Neuron (in vitro differentiated cells): ENCODE results near the gene WFIKKN1.

Experiments
- H2AFZ ChIP-seq: one replicate; pipeline ENCODE4 v1.6.1; 2013; ENCODE audit warnings: low read depth, mild to moderate bottlenecking, inconsistent platforms, low read length, moderate library complexity
- H3K27me3 ChIP-seq: one replicate; pipeline ENCODE4 v1.6.1; 2013; ENCODE audit warnings: low read length; ENCODE audit not compliant: insufficient read depth
- H3K36me3 ChIP-seq: one replicate; pipeline ENCODE4 v1.6.1; 2013; ENCODE audit warnings: low read length; ENCODE audit not compliant: insufficient read depth
- H3K4me1 ChIP-seq: one replicate; pipeline ENCODE4 v1.6.1; 2013; ENCODE audit warnings: low read length; ENCODE audit not compliant: insufficient read depth
- H3K4me3 ChIP-seq: 2 replicates; pipeline ENCODE4 v1.5.1; 2013; ENCODE audit warnings: mild to moderate bottlenecking, low read length, moderate library complexity
- H3K9me3 ChIP-seq: one replicate; pipeline ENCODE4 v1.6.1; 2013; ENCODE audit warnings: low read length

The WFIKKN1 gene

DNA sequence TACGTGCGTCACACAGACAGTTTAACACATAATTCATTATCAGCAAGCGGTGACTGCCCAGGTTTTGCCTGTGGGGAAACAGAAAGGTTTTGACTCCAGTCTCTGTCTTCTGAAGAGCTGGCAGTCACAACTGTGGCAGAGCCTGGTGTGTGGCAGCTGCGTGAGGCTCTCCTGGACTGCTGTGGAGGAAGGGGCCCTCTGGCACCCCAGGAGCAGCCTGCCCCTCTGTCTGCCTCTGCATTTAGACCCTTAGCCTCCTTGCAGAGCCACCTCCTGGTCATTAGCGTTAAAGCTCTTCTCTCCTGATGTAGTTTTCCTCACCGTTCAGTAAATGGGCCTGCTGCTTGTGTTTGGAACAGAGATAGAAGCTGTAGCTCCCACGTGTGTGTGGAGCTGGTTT lies 30.0 kb upstream of the WFIKKN1 start:
- Histone ChIP-seq H3K4me1 (peaks cover 2% of the 10 kb centered on the region), H3K36me3 (peaks cover 11% of the 10 kb centered on the region), H2AFZ (no peak overlapping the region), H3K27me3 (no peaks in the 10 kb centered on the region), H3K4me3 (no peak overlapping the region), H3K9me3 (peaks cover 10% of the 10 kb centered on the region)

GRCh38 chr16:603933-604332 lies 26.9 kb upstream of the WFIKKN1 start:
- H3K36me3 ChIP-seq, result peaks cover 7% of the 10 kb centered on the region
- peaks cover 2% of the 10 kb centered on the region for H3K4me1 ChIP-seq
- no peak overlapping the region for H2AFZ ChIP-seq
- H3K4me3 ChIP-seq, result no peak overlapping the region
- H3K27me3 ChIP-seq, result no peaks in the 10 kb centered on the region
- peaks cover 17% of the 10 kb centered on the region for H3K9me3 ChIP-seq

- Histone ChIP-seq H3K4me1 (no peaks in the 10 kb centered on the region), H3K4me3 (no peak overlapping the region), H3K9me3 (peaks cover 23% of the 10 kb centered on the region), H2AFZ (no peak overlapping the region), H3K36me3 (peaks cover 3% of the 10 kb centered on the region), H3K27me3 (no peaks in the 10 kb centered on the region)
Measured at GRCh38 chr16:606656-607307, 24.0 kb upstream of the WFIKKN1 start.

GRCh38 chr16:608019-608418 lies 22.8 kb upstream of the WFIKKN1 start:
- Histone ChIP-seq H3K4me1 (no peaks in the 10 kb centered on the region), H3K36me3 (peaks cover 2% of the 10 kb centered on the region), H3K4me3 (no peak overlapping the region), H3K27me3 (no peaks in the 10 kb centered on the region), H3K9me3 (peaks cover 23% of the 10 kb centered on the region), H2AFZ (no peak overlapping the region)

- Histone ChIP-seq H3K36me3 (peaks cover 5% of the 10 kb centered on the region), H2AFZ (no peak overlapping the region), H3K4me1 (no peaks in the 10 kb centered on the region), H3K27me3 (no peaks in the 10 kb centered on the region), H3K9me3 (peaks cover 28% of the 10 kb centered on the region), H3K4me3 (no peak overlapping the region)
Measured at GRCh38 chr16:609316-609715, 21.5 kb upstream of the WFIKKN1 start.

DNA sequence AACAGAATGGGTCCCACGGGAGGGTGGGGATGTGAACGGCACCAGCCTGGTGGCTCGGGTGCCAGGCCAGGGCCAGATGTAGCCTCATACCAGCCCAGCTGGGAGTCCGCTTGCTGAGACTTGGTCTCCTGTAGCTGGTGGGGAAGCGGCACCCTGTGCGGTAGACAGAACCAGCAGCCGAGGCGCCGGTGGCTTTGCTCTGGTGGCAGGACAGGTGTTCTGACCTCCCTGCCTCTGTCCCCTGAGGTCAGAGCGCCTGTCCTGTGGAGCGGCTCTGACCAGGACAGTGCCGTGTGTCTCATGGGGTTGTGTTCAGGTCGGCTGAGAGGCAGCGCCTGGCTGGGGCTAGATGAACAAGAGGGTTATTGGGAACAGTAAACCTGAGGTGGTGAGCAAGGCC lies 20.8 kb upstream of the WFIKKN1 start:
- no peaks in the 10 kb centered on the region for H3K27me3 ChIP-seq

GRCh38 chr16:610513-611381 lies 20.0 kb upstream of the WFIKKN1 start:
- H3K4me3 ChIP-seq, result no peak overlapping the region
- peaks cover 24% of the 10 kb centered on the region for H3K9me3 ChIP-seq
- H3K4me1 ChIP-seq, result no peaks in the 10 kb centered on the region
- peaks cover 5% of the 10 kb centered on the region for H3K36me3 ChIP-seq
- no peaks in the 10 kb centered on the region for H3K27me3 ChIP-seq
- no peak overlapping the region for H2AFZ ChIP-seq

More for the DNA sequence above, 20.8 kb upstream of the WFIKKN1 start:
- peaks cover 5% of the 10 kb centered on the region for H3K36me3 ChIP-seq
- no peak overlapping the region for H3K4me3 ChIP-seq
- H3K9me3 ChIP-seq, result peaks cover 31% of the 10 kb centered on the region
- H3K4me1 ChIP-seq, result no peaks in the 10 kb centered on the region
- H2AFZ ChIP-seq, result no peak overlapping the region

DNA sequence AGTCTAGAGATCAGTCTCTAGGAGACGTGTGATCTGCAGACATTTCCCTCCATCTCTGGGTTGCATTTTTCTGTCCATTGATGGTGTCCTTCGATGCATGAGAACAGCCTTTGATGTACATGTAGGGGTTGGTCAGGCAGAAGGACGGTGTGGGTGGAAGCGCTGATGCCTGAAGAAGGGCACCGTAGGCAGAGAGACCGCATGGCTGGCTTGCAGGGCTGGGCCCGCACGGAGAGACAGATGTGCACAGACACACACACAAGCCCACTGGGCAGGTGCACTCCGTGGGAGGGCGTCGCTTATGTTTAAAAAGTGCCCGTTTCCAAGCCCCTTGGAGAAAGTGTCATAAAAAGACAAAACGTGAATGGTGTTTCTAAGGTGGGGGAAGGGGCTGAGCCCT lies 15.7 kb upstream of the WFIKKN1 start:
- Histone ChIP-seq H3K27me3 (no peaks in the 10 kb centered on the region), H3K36me3 (peaks cover 5% of the 10 kb centered on the region), H3K4me1 (no peaks in the 10 kb centered on the region), H2AFZ (no peak overlapping the region), H3K4me3 (no peak overlapping the region), H3K9me3 (peaks cover 15% of the 10 kb centered on the region)

DNA sequence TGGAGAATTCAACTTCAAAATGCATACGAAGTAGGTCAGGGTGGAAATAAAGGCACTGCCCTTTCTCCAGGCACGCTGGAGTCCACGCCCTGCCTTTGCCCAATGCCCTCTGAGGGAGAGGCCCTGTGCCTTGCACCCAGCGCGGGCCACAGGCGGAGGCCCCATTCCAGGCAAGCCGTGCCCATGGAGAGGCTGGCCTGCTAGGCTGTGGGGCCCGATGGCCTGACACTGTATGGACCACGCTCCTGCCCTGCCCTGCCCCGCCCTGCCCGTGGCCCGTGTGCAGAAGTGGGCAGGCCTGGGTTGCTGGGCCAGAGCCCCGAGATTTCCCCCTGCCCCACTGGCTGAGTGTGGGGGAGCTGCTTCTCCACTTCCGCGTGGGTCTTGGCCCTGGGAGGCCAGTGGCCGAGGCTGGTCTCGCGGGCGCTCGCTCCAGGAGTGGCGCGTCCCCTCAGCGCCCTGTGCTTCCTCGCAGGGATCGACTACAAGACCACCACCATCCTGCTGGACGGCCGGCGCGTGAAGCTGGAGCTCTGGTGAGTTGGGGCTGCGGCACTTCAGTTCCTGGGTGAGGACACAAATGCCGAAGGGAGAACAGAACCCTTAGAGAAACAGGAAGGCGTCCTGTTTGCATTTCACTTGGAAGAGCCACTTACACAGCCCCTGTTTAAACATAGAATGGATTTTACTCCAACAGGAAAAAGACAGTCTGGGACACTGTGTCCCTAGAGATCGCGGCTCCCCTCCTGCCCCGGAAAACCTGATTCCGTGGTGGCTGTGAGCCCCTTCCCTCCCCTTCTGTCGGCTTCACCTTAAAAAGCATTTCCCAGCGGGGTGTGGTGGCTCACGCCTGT lies 13.8 kb upstream of the WFIKKN1 start:
- Histone ChIP-seq H2AFZ (no peak overlapping the region), H3K4me1 (no peaks in the 10 kb centered on the region), H3K4me3 (no peak overlapping the region), H3K36me3 (peaks cover 5% of the 10 kb centered on the region), H3K27me3 (no peaks in the 10 kb centered on the region), H3K9me3 (peaks cover 12% of the 10 kb centered on the region)

GRCh38 chr16:617855-618254 lies 12.9 kb upstream of the WFIKKN1 start:
- peaks cover 5% of the 10 kb centered on the region for H3K36me3 ChIP-seq
- no peaks in the 10 kb centered on the region for H3K27me3 ChIP-seq
- H3K9me3 ChIP-seq, result peaks cover 12% of the 10 kb centered on the region
- H3K4me3 ChIP-seq, result no peak overlapping the region
- no peaks in the 10 kb centered on the region for H3K4me1 ChIP-seq
- H2AFZ ChIP-seq, result no peak overlapping the region

DNA sequence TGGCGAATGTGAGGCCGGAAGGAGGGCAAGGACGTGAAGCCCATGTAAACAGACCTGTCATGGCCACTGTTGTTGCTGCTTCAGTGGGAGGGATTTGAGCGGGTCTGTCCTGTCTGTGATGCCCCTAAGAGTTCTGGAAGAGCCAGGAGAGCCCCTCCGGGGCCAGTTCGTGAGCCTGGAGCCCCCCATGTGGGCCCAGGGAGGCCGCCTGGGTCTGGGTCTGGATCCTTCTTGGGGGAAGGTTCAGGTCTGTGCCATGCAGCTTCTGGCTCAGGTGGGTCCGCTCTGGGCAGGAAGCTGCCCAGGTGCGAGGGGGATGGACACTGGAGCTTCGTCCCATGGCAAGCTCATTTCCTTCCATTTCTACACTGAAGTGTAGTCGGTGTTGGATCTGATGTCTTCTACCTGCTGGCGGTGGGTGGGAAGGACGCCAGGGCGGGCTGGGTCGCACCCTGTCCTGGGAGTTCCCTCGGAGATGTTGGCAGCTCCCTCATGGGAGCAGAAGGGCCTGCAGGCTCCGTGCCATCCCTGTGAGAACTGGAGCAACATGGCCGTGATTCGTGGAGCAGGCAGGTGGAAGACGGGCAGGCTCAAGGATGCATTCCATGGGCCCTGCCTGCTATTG lies 11.2 kb upstream of the WFIKKN1 start:
- Histone ChIP-seq H3K27me3 (no peaks in the 10 kb centered on the region), H3K4me3 (no peak overlapping the region), H3K36me3 (no peaks in the 10 kb centered on the region), H3K9me3 (peaks cover 2% of the 10 kb centered on the region), H2AFZ (no peak overlapping the region), H3K4me1 (no peaks in the 10 kb centered on the region)

- no peaks in the 10 kb centered on the region for H3K4me1 ChIP-seq
- peaks cover 5% of the 10 kb centered on the region for H3K36me3 ChIP-seq
- H2AFZ ChIP-seq, result no peak overlapping the region
- H3K4me3 ChIP-seq, result no peak overlapping the region
- H3K27me3 ChIP-seq, result no peaks in the 10 kb centered on the region
- no peaks in the 10 kb centered on the region for H3K9me3 ChIP-seq
Measured at GRCh38 chr16:620700-621525, 9.9 kb upstream of the WFIKKN1 start.
